Heart right ventricle (tissue), 16 donors: ENCODE results near the gene SULT2B1. TPM values are rescaled to one million over a fixed set of nuclear protein-coding genes. Genes with fewer than 3 reads are reported as not detected.

Source experiments
- ATAC-seq, 8 donors: fragments of 200-7000 bp; cut with Tn5 transposase; one replicate each; pipeline ENCODE4 v1.9.1; 2020; ENCODE audit warnings: mild to moderate bottlenecking in 8 of 8, moderate library complexity in 8 of 8, moderate number of reproducible peaks in 1 of 8
- DNase-seq, 2 donors: peaks; one replicate each; pipeline ENCODE4 v3.0.0-alpha.2; 2020
- H3K27ac ChIP-seq, 10 donors: fragments of 200-600 bp; sonication (generic) in 2 of 10; one replicate each; pipeline versions ENCODE4 v1.5.0 to v1.8.0; 2020 to 2022; ENCODE audit warnings: mild to moderate bottlenecking in 3 of 10
- H3K27me3 ChIP-seq, 7 donors: fragments of 200-600 bp; one replicate each; pipeline ENCODE4 v1.8.0; 2021 to 2022; ENCODE audit warnings: mild to moderate bottlenecking in 2 of 7
- H3K36me3 ChIP-seq, 9 donors: fragments of 200-600 bp; sonication (generic) in 1 of 9; one replicate each; pipeline versions ENCODE4 v1.5.0 to v1.8.0; 2020 to 2022; ENCODE audit warnings: mild to moderate bottlenecking in 2 of 9
- H3K4me1 ChIP-seq, 9 donors: fragments of 200-600 bp; sonication (generic) in 1 of 9; one replicate each; pipeline versions ENCODE4 v1.5.0 to v1.8.0; 2020 to 2022; ENCODE audit warnings: mild to moderate bottlenecking in 4 of 9
- H3K4me3 ChIP-seq, 10 donors: fragments of 200-600 bp; sonication (generic) in 2 of 10; one replicate each; pipeline versions ENCODE4 v1.5.0 to v1.8.0; 2020 to 2022; ENCODE audit warnings: mild to moderate bottlenecking in 7 of 10, moderate library complexity in 2 of 10
- H3K9me3 ChIP-seq, 11 donors: fragments of 200-600 bp in 10 of 11; sonication (generic) in 2 of 11; one replicate each; pipeline versions ENCODE4 v1.5.0 to v1.8.0; 2013 to 2022; ENCODE audit warnings: mild to moderate bottlenecking in 2 of 11, control low read depth in 1 of 11, moderate library complexity in 1 of 11
- WGBS, 2 donors: extraction: QIAGEN DNeasy Blood & Tissue Kit; methylation state at CpG; one replicate each; pipeline ENCODE4 v1.1.7; 2013; ENCODE audit warnings: inconsistent platforms in 1 of 2; 5-methylcytosine and 5-hydroxymethylcytosine counted together
- intact Hi-C, 10 donors: fragments of 100-400 bp; cut with DNase I; formaldehyde crosslinking; loops; one replicate each; pipeline versions ENCODE4 v1.11.1 to v1.14.2; 2022
- polyA plus RNA-seq, 2 donors: library from polyadenylated mRNA; stranded (reverse); fragments of 200-250 nt; gene quantifications; one replicate each; pipeline ENCODE4 v1.2.3, GENCODE V29; 2013
- total RNA-seq, 10 donors: library from RNA; stranded (reverse); fragmentation: NEBNext Ultra II Directional in 3 of 10; extraction: Animal tissue kit (Norgen Biotek cat#: 25700) in 3 of 10; gene quantifications; one replicate each; pipeline versions ENCODE4 v1.2.1 to v1.2.4, GENCODE V29; 2021 to 2023
- TF ChIP-seq, protein P1 (sequence below), 9 donors: fragments of 200-600 bp; sonication (generic) in 2 of 9; IDR thresholded peaks; one replicate each; pipeline versions ENCODE4 v1.5.0 to v1.8.0; 2021 to 2022; ENCODE audit warnings: antibody characterized with exemption in 9 of 9, mild to moderate bottlenecking in 5 of 9, moderate library complexity in 1 of 9
- donor health status: Arrhythmogenic right ventricular cardiomyopathy.
- donor health status: ischemic (EF 13 %, LVEDD 7.1; RV severe dilation, severe dysfunction).
- donor health status: healthy with polysubstance abuse.
- donor health status: DM: no; HTN: yes; CAD: no.
- donor health status: DM: no; HTN: no; CAD: no.
- donor health status: ischemic (EF 25% LVEDD 6.9; RV normal size, moderate dysfunction).
- donor health status: ischemic (EF 25% LVEDD 5.7; RV mildly dilated, moderate dysfunction).
- donor health status: healthy.
- donor health status: DM: yes; HTN: yes; CAD: no.
- donor health status: Ischemic cardiomyopathy.
- donor health status: ischemic (EF 35%, LVEDD 5.7; RV mildly dilated, moderate dysfunction).
- donor health status: nonischemic (EF 11% LVEDD 7.7; RV severe dilation, severe dysfunction).
- donor health status: DM: yes; HTN: yes; CAD: no.
- donor health status: PGD.
- donor health status: ischemic (EF 29% LVEDD 5.4; RV normal size, mild dysfunction).
- donor health status: nonischemic (EF 23%, LVEDD 6.1; RV moderate dilation, normal function).

SULT2B1 gene
- total and polyA plus RNA-seq, 12 donors, result 0.13 to 0.70 (median 0.42) TPM; not detected in 7

DNA sequence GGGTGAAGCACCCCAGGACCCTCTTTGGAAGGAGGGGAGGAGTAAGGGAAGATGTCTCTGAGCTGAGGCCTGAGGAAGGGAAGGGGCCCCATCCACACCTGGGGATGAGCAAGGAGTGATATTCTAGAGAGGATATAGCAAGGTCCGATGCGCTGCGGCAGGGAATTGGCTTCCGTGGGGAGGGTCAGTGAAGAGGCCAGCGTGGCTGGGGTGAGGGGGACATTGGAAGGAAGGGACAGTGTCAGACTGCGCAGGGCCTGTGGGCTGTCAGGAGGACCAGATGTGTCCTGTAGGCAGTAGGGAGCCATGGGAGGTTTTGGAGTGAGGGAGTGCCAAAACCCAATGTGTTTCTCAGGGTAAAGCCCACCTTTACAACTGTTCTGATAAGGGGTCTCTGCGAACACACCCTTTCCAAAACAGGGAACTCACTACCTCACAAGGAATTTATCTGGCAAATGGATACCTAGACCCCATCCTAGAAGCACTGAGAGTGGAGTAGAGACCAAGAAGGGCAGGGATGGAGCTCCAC, 44.0 kb upstream of the SULT2B1 start:
- intact Hi-C loops, result loop anchor here in 5 of 10 donors (5.0 kb wide), 2 partner anchors 74 to 79 kb away; no protein-coding TSS in a partner anchor
- WGBS, 2 donors, result 76 to 90% methylated on average over 7 of the region's 7 CpGs
- Histone ChIP-seq H3K9me3 (no peaks in the 10 kb centered on the region), H3K36me3 (no peaks in the 10 kb centered on the region), H3K27ac (no peak overlapping the region), H3K4me3 (no peak overlapping the region), H3K27me3 (peaks cover 4 to 38% (median 24%) of the 10 kb centered on the region in 7 donors), H3K4me1 (peaks cover 0 to 15% (median 6%) of the 10 kb centered on the region in 9 donors)
- TF ChIP-seq, protein P1, sequence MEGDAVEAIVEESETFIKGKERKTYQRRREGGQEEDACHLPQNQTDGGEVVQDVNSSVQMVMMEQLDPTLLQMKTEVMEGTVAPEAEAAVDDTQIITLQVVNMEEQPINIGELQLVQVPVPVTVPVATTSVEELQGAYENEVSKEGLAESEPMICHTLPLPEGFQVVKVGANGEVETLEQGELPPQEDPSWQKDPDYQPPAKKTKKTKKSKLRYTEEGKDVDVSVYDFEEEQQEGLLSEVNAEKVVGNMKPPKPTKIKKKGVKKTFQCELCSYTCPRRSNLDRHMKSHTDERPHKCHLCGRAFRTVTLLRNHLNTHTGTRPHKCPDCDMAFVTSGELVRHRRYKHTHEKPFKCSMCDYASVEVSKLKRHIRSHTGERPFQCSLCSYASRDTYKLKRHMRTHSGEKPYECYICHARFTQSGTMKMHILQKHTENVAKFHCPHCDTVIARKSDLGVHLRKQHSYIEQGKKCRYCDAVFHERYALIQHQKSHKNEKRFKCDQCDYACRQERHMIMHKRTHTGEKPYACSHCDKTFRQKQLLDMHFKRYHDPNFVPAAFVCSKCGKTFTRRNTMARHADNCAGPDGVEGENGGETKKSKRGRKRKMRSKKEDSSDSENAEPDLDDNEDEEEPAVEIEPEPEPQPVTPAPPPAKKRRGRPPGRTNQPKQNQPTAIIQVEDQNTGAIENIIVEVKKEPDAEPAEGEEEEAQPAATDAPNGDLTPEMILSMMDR (IDR thresholded peaks at IDR 0.05), result no peak
- ATAC-seq (no peak), DNase-seq (no peak)

DNA sequence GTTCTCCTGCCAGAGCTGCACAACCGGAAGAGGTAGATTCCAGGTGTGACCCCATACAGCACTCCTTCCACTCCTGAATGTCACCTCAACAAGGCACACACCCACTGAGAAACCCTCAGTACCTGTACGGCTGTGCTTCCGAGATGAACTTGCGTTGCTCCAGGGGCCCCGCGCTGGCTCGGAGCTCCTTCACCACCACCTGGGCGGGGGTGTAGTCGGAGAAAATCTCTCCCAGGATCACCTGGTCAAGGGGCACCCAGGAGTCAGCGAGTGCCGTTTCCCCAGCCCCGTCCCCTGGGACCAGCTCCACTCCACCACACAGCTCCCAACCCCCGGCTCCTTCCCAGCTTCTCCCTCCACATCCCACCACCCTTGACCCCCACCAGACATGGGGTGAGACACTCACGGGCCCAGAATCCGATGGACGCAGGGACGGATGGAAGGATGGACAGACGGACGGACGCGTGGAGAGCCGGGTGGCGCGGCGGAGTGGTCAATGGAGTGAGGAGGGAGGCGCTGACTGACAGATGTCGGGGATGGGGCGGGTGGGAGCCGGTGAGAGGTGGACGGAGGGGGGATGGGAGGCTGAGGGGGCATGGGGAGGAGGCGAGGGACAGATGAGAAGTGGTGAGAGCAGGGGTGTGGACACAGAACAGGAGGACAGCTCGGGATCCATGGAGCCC, 43.1 kb upstream of the SULT2B1 start:
- H3K9me3 ChIP-seq, result no peaks in the 10 kb centered on the region
- no peak overlapping the region for H3K4me3 ChIP-seq
- 80 to 83% methylated on average over 32 of the region's 32 CpGs for WGBS, 2 donors
- peaks cover 0 to 24% (median 11%) of the 10 kb centered on the region in 9 donors for H3K4me1 ChIP-seq
- DNase-seq, result no peak
- ATAC-seq, result no peak
- H3K27me3 ChIP-seq, result peaks cover 4 to 46% (median 32%) of the 10 kb centered on the region in 7 donors
- intact Hi-C loops, result loop anchor here in 5 of 10 donors (5.0 kb wide), 2 partner anchors 73 to 78 kb away; no protein-coding TSS in a partner anchor
- H3K36me3 ChIP-seq, result no peaks in the 10 kb centered on the region
- TF ChIP-seq, protein P1 (IDR thresholded peaks at IDR 0.05), result no peak
- H3K27ac ChIP-seq, result no peak overlapping the region

DNA sequence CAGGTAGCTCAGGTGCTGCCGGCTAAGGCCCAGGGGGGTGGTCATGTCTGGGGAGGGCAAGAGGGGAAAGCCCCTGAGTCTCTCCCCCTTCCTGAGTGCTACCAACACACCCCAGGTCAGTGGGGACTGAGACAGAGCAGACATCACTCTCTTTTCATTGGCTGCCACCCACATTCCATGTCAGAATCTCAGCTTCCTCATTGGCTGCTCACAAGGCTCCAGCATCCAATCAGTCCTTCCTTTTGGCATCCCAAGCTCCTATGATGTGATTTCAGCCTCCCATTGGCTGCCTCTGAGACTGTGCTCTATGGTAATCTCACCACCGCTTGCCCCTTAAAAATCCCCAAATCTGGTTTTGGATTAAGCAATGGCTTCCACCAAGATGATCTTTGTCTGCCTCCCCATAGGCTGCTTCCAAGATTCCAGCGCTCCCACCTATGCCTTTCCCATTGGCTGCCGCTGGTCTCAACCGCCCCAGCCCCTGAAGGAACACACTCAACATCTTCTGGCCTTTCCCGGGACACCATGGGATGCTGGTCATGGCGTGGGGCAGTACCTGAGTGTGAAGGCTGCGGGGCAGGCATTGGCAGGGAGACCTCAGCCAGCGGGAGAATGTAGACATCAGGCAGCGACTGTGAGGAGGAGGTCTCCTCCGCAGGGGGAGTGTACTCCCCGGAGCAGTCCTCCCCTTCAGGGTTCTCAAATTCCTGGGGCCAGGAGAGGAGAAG, 42.3 kb upstream of the SULT2B1 start:
- TF ChIP-seq, protein P1 (IDR thresholded peaks at IDR 0.05), result no peak
- Histone ChIP-seq H3K27me3 (peaks cover 4 to 48% (median 35%) of the 10 kb centered on the region in 7 donors), H3K27ac (no peak overlapping the region), H3K36me3 (no peaks in the 10 kb centered on the region), H3K4me3 (no peak overlapping the region), H3K4me1 (peaks cover 0 to 27% (median 12%) of the 10 kb centered on the region in 9 donors), H3K9me3 (no peaks in the 10 kb centered on the region)
- ATAC-seq (no peak), DNase-seq (no peak)
- WGBS, 2 donors, result 72 to 78% methylated on average over 11 to 12 of the region's 12 CpGs
- intact Hi-C loops, result loop anchor here in 7 of 10 donors (2.0 to 5.0 kb wide), 3 partner anchors 65 to 78 kb away; no protein-coding TSS in a partner anchor
